HUES6 (cell line): Measurements from ENCODE around the gene DGCR2.

Experiments
- H3K27ac ChIP-seq: 2 replicates; pipeline ENCODE4 v1.7.0; 2013; ENCODE audit warnings: low read depth, mild to moderate bottlenecking, low read length, inconsistent platforms
- H3K27me3 ChIP-seq: 2 replicates; pipeline ENCODE4 v1.6.1; 2013; ENCODE audit warnings: low read length; ENCODE audit not compliant: control insufficient read depth, insufficient read depth
- H3K36me3 ChIP-seq: 2 replicates; pipeline ENCODE4 v1.6.1; 2013; ENCODE audit warnings: low read length; ENCODE audit not compliant: control insufficient read depth, insufficient read depth
- H3K4me1 ChIP-seq: 2 replicates; pipeline ENCODE4 v1.6.1; 2013; ENCODE audit warnings: low read length; ENCODE audit not compliant: control insufficient read depth, insufficient read depth
- H3K4me3 ChIP-seq: 2 replicates; pipeline ENCODE4 v1.5.1; 2013; ENCODE audit warnings: low read depth, low read length
- H3K9ac ChIP-seq: one replicate; pipeline ENCODE4 v1.6.1; 2013; ENCODE audit warnings: mild to moderate bottlenecking, low read length
- H3K9me3 ChIP-seq: 2 replicates; pipeline ENCODE4 v1.6.1; 2013; ENCODE audit warnings: low read depth, low read length; ENCODE audit not compliant: control insufficient read depth, insufficient read depth

The DGCR2 gene

DNA sequence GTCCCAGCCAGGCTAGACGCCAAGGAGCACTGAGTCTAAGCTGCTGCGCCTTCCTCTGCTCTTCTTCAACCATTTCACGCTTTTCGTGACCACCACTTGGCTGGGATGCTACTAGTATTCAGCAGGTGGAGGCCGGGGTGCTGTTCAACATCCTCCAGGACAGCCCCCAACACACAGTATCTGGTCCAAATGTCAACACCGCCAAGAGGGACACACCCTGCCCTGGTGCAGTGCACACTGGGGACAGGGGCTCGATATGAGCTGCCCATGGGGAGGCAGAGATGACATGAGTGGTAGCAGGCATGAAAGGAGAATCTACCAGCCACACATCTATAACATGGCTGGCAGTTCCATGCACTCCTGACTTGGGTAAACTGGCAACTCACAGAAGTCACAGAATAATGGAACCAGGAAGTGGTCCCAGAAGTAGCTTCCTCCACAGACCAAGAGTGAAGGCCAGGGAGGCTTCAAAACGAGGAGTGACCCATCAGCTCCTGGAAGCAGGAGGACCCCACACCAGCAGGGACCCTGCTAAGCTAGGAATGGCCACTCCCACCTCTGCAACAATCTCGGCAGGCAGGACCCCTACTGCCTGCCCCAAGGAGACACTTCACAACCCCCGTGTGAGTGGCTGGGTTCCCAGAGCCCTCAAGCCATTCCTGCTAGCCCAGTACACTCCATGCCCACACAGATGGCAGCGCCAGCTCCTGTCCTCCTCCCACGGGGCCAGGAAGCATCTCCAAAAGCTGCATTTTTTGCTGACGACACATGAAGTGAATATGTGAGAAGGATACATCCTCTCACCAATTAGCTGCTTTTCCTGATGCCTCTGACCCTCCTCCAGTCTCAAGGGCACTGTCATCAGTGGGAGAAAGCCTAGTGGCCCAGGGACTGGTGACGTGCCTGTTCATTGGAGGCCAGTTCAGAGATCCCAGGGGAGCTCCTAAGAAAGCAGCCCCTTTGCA lies 78.8 kb downstream of the DGCR2 start:
- H3K27ac ChIP-seq = no peak overlapping the region
- H3K9me3 ChIP-seq = no peaks in the 10 kb centered on the region
- H3K4me3 ChIP-seq = no peak overlapping the region
- H3K36me3 ChIP-seq = peaks cover 97% of the 10 kb centered on the region
- no peaks in the 10 kb centered on the region for H3K4me1 ChIP-seq
- no peak overlapping the region for H3K9ac ChIP-seq
- H3K27me3 ChIP-seq = no peaks in the 10 kb centered on the region

DNA sequence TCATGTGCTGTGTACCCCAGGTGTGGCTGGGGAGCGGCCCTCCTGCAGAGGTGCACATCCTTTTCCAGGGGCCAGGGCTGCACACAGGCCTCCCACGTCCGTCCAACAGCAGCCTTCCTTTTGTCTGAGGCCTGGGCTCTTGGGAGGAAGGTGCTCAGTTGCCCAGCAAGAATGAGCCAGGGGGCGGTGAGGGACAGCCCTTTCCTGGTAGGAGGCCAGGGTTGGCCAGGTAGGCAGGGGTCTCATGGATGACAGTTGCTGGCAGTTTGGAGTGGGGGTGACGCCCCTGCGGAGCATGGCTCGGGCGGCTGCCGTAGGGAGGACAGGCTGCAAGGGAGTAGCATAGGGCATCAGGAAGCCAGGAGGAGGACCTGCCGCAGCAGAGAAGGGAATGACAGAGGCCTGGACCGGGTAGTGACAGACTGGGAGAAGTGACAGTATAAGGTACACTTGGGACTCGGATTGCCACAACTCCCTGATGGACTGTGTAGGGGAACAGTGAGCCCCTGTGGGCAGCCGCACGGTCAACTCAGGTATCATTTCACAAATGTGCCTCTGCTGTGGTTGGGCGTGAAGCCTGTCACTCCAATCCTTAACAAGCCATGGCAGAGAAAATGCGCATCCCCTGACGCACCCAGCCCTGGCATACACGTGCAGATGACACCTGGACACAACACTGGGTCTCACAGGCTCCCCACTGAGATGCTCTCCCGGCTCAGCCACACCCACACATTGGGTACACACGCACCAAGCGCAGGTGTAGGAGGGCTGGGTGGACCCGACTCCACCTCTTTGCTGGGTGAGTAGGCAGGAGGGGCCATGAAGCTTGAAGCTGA lies 79.7 kb downstream of the DGCR2 start:
- Histone ChIP-seq H3K27me3 (no peaks in the 10 kb centered on the region), H3K27ac (no peak overlapping the region), H3K9ac (no peak overlapping the region), H3K9me3 (no peaks in the 10 kb centered on the region), H3K36me3 (peaks cover 90% of the 10 kb centered on the region), H3K4me3 (no peak overlapping the region), H3K4me1 (no peaks in the 10 kb centered on the region)

DNA sequence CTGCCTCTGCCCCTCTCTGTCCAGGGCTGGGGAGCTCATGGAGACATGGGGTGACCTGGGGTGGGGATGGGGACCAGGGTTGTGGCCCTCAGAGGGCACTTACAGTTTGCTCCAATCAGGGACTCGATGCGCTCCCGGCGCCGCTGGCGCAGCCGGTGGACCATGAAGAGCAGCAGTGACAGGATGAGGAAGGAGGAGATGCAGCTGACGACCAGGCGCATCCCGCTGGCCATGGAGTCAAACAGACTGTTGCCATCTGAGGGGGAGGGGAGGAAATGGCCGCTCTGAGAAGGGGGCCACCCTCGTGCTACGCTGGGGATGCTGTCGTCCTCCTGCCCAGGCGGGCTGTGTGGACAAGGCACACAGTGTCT lies 80.5 kb downstream of the DGCR2 start:
- H3K27ac ChIP-seq = no peak overlapping the region
- H3K9ac ChIP-seq = no peak overlapping the region
- H3K4me1 ChIP-seq = no peaks in the 10 kb centered on the region
- no peaks in the 10 kb centered on the region for H3K27me3 ChIP-seq
- no peaks in the 10 kb centered on the region for H3K9me3 ChIP-seq
- H3K4me3 ChIP-seq = no peak overlapping the region
- H3K36me3 ChIP-seq = peaks cover 82% of the 10 kb centered on the region

DNA sequence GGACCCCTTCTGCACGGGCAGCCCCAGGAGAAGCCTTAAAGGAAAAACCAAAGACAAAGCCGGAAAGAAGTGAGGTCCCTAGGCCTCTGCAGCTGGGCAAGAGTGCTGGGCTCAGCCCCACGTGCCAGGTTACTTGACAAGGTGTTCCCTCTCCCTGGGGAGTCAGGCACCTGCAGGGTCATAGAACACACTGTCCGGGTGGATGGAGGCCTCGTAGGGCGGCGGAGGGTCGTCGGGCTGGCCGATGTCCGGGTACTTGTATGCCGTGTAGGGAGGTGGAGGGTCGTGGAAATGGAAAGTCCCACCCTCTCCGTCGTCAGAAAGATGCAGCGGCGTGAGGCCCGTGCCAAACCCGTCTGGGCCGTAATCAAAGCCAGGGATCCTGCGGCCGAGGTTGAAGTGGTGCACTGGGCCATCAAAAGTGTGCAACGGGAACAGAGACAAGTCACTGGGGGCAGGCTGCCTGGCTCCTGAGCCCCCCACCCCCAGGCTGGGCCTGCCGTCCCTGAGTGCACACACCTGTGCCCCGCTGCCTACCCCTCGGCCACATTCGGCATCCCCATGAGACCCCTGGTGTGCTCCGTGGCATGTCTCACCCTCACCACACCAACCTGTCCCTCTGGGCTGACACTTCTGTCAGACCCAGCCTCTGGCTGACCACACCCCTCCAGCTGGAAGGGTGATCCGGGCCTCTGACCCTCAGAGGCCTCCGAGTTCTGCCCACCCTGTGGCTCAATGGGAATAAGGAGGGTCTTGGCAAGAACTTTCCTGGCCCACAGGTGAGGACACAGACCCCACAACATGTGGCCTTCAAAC lies 81.1 kb downstream of the DGCR2 start:
- Histone ChIP-seq H3K9ac (no peak overlapping the region), H3K4me1 (no peaks in the 10 kb centered on the region), H3K36me3 (peaks cover 77% of the 10 kb centered on the region), H3K27me3 (no peaks in the 10 kb centered on the region), H3K9me3 (no peaks in the 10 kb centered on the region), H3K27ac (no peak overlapping the region), H3K4me3 (no peak overlapping the region)

DNA sequence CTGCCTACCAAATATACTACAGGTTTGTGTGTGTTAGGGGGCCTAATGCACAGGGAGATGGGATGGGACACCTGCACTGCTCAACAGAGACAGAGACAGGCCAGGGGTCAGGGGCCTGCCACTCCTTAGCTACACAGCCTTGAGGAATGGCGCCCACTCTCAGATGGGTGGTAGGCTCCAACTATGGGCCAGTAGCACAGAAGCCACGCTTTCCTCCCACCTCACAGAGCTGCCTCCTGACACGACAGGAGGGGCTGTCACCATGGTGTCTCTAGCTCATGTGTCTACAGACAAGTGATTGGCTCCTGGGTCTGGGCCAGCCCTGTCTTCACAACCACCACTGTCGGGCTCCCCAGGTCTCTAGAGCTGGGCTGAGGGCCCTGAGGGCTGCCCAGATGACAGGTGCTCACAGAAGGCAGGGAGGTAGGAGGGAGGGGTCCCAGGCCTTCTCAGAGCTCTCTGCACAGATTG lies 81.8 kb downstream of the DGCR2 start:
- no peaks in the 10 kb centered on the region for H3K27me3 ChIP-seq
- peaks cover 70% of the 10 kb centered on the region for H3K36me3 ChIP-seq
- no peak overlapping the region for H3K27ac ChIP-seq

DNA sequence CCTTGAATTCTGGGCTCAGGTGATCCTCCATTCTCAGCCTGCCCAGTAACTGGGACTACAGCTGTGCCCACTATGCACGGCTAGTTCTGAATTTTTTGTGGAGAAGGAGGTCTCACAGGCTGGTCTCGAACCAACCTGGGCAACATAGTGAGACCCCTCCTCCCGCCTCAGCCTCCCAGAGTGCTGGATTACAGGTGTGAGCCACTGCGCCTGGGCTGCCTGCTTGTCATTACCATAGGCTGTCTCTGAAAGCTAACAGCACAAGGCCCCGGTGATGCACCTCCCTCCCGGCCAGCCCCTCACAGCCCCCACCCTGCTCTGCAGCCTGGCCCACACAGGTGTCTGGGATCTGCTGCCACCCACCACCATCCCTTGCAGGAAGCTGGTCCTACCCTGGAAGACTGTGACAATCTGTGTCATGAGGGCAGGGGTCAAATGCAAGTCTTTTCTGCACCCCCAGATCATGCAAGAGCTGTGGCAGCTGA lies 82.4 kb downstream of the DGCR2 start:
- no peak overlapping the region for H3K27ac ChIP-seq
- peaks cover 64% of the 10 kb centered on the region for H3K36me3 ChIP-seq
- H3K27me3 ChIP-seq = no peaks in the 10 kb centered on the region
- no peak overlapping the region for H3K4me3 ChIP-seq
- no peaks in the 10 kb centered on the region for H3K4me1 ChIP-seq
- H3K9ac ChIP-seq = no peak overlapping the region
- no peaks in the 10 kb centered on the region for H3K9me3 ChIP-seq

More for the DNA sequence above, 81.8 kb downstream of the DGCR2 start:
- no peak overlapping the region for H3K4me3 ChIP-seq
- H3K9me3 ChIP-seq = no peaks in the 10 kb centered on the region
- H3K4me1 ChIP-seq = no peaks in the 10 kb centered on the region
- no peak overlapping the region for H3K9ac ChIP-seq

DNA sequence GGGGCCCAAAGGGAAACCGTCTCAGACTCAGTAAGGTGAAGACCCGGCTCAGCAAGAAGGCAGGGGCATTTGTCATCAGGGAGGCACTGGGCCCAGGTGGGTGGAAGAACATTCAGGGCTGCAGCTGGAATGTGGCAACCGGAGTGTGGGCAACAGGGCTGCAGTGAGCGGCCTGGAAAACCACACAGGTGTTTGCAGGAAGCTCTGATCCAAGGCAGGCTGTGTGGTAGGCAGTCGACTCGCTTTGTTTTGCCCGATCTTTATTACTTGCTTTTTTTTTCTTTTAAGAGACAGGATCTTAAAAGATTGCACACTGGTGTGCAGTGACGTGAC lies 82.8 kb downstream of the DGCR2 start:
- no peaks in the 10 kb centered on the region for H3K9me3 ChIP-seq
- H3K27me3 ChIP-seq = no peaks in the 10 kb centered on the region
- H3K36me3 ChIP-seq = peaks cover 60% of the 10 kb centered on the region
- no peak overlapping the region for H3K9ac ChIP-seq
- H3K27ac ChIP-seq = no peak overlapping the region
- H3K4me1 ChIP-seq = no peaks in the 10 kb centered on the region
- no peak overlapping the region for H3K4me3 ChIP-seq

DNA sequence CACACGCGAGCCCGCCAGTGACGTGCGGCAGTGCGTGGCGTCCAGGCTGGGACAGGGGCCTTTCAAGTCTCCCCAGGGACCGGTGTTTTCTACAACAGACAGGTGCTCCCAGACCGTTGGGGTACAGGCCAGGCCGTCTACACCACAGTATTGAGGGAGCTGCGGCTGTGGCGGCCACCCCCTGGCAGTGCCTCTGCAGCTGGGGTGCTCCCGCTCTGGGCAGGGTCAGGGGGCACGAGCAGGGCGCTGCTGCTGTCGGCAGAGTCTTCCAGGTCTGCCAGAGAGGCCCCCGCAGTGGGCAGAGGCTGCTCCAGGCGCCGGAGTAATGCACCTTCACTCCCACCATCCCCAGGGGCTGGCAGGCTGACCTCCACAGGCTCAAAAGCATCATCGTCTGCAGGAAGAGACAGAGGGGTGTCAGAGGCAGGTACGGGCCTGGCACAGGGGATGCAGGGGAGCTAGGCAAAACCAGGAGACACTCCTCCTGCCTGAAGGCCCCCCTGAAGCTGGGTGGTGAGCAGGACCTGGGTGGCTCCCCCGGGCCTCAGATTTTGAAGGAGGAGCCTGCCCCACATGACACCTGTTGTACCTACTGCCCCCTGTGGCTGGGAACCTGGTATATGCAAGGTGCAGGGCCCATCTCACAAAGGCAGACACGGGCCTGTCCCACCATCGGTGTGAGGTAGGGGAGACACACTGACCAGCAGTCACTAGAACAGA lies 83.3 kb downstream of the DGCR2 start:
- Histone ChIP-seq H3K27me3 (no peaks in the 10 kb centered on the region), H3K9ac (no peak overlapping the region), H3K4me1 (no peaks in the 10 kb centered on the region), H3K4me3 (no peak overlapping the region), H3K27ac (no peak overlapping the region), H3K9me3 (no peaks in the 10 kb centered on the region), H3K36me3 (peaks cover 55% of the 10 kb centered on the region)

DNA sequence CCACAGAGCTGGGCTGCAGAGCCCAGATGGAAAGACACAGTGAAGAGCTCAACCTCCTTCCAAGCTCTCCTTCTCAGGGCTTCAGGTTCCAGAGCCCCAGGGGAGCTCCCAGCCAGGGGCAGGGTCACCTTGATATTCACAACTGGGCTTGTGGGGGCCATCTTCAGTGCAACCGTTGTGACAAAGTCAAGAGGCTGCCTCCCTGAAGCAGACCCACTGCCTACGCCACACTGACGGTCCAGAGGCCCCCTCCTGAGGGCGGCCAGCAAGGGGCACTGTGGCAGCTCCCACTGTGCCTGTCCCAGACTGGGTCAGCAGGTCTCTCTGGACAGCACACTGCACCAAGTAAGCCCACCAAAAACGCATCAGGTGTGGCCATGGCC lies 84.1 kb downstream of the DGCR2 start:
- H3K36me3 ChIP-seq = peaks cover 48% of the 10 kb centered on the region

More for the DNA sequence above, 84.1 kb downstream of the DGCR2 start:
- Histone ChIP-seq H3K9me3 (no peaks in the 10 kb centered on the region), H3K4me1 (no peaks in the 10 kb centered on the region), H3K9ac (no peak overlapping the region), H3K27ac (no peak overlapping the region), H3K4me3 (no peak overlapping the region), H3K27me3 (no peaks in the 10 kb centered on the region; the same call in 1 of the 2 replicates)
